DOHH2 (cell line): ENCODE data around the gene PRKCE.

Experiments
- H3F3A ChIP-seq: fragments of 200-600 bp; sonication (generic), shearing (Covaris generic); 2 replicates; pipeline ENCODE4 v1.6.0; 2016; ENCODE audit warnings: antibody characterized with exemption, mild to moderate bottlenecking; ENCODE audit not compliant: control insufficient read depth, insufficient read depth
- H3K27ac ChIP-seq: fragments of 200-600 bp; sonication (generic); 2 replicates; pipeline ENCODE4 v1.5.1; 2014; ENCODE audit warnings: low read depth, mild to moderate bottlenecking, low read length, moderate library complexity
- H3K27me3 ChIP-seq: fragments of 200-600 bp; sonication (generic); 2 replicates; pipeline ENCODE4 v1.6.1; 2014; ENCODE audit warnings: mild to moderate bottlenecking, low read length, mixed read lengths; ENCODE audit not compliant: control insufficient read depth
- H3K36me3 ChIP-seq: fragments of 200-600 bp; sonication (generic); 2 replicates; pipeline ENCODE4 v1.6.1; 2014; ENCODE audit warnings: mild to moderate bottlenecking, low read length, moderate library complexity, mixed read lengths; ENCODE audit not compliant: control insufficient read depth
- H3K4me1 ChIP-seq: fragments of 200-600 bp; sonication (generic); 2 replicates; pipeline ENCODE4 v1.6.1; 2014; ENCODE audit warnings: mild to moderate bottlenecking, low read length, mixed read lengths; ENCODE audit not compliant: control insufficient read depth
- H3K4me2 ChIP-seq: fragments of 200-600 bp; sonication (generic); 2 replicates; pipeline ENCODE4 v1.6.0; 2014; ENCODE audit warnings: mild to moderate bottlenecking, low read length, moderate library complexity
- H3K4me3 ChIP-seq: fragments of 200-600 bp; sonication (generic); 2 replicates; pipeline ENCODE4 v1.5.1; 2014; ENCODE audit warnings: mild to moderate bottlenecking, low read length, mixed read lengths
- H3K79me2 ChIP-seq: fragments of 200-600 bp; sonication (generic); 2 replicates; pipeline ENCODE4 v1.6.1; 2014; ENCODE audit warnings: mild to moderate bottlenecking, low read length, mixed read lengths; ENCODE audit not compliant: control insufficient read depth
- H3K9me2 ChIP-seq: fragments of 200-600 bp; sonication (generic); replicated peaks from 2 replicates; pipeline ENCODE4 v1.6.1; 2014; ENCODE audit warnings: mild to moderate bottlenecking, low read length, mixed read lengths; ENCODE audit not compliant: control insufficient read depth
- H3K9me3 ChIP-seq: fragments of 200-600 bp; sonication (generic); 2 replicates; pipeline ENCODE4 v1.6.1; 2014; ENCODE audit warnings: antibody characterized with exemption, low read length, mixed read lengths; ENCODE audit not compliant: control insufficient read depth, insufficient read depth
- H4K20me1 ChIP-seq: fragments of 200-600 bp; sonication (generic); 2 replicates; pipeline ENCODE4 v1.6.0; 2014; ENCODE audit warnings: low read depth, mild to moderate bottlenecking, antibody characterized with exemption, low read length, moderate library complexity; ENCODE audit not compliant: control insufficient read depth, insufficient read depth
- EZH2phosphoT487 ChIP-seq: fragments of 200-600 bp; sonication (generic); IDR thresholded peaks from 2 replicates; pipeline ENCODE4 v1.6.1; 2017; ENCODE audit warnings: borderline replicate concordance, mild to moderate bottlenecking, antibody characterized with exemption, low read length, moderate library complexity, mixed read lengths
- TF ChIP-seq, protein P1 (sequence below): fragments of 200-600 bp; sonication (generic); IDR thresholded peaks from one replicate; pipeline ENCODE4 v1.5.1; 2014; ENCODE audit warnings: antibody characterized with exemption, mild to moderate bottlenecking, low read depth, low read length; ENCODE audit not compliant: poor library complexity, severe bottlenecking

The PRKCE gene

GRCh38 chr2:45981384-45981930 lies 330.0 kb downstream of the PRKCE start:
- Histone ChIP-seq H3F3A (no peaks in the 10 kb centered on the region), H3K36me3 (no peaks in the 10 kb centered on the region), H3K9me3 (no peaks in the 10 kb centered on the region), H4K20me1 (no peaks in the 10 kb centered on the region), H3K9me2 (no peaks in the 10 kb centered on the region), H3K27ac (no peak overlapping the region), H3K4me3 (no peak overlapping the region), H3K4me2 (no peak overlapping the region), H3K27me3 (no peaks in the 10 kb centered on the region), H3K79me2 (no peaks in the 10 kb centered on the region), H3K4me1 (no peaks in the 10 kb centered on the region)
- TF ChIP-seq EZH2phosphoT487: no peak
- TF ChIP-seq, protein P1, sequence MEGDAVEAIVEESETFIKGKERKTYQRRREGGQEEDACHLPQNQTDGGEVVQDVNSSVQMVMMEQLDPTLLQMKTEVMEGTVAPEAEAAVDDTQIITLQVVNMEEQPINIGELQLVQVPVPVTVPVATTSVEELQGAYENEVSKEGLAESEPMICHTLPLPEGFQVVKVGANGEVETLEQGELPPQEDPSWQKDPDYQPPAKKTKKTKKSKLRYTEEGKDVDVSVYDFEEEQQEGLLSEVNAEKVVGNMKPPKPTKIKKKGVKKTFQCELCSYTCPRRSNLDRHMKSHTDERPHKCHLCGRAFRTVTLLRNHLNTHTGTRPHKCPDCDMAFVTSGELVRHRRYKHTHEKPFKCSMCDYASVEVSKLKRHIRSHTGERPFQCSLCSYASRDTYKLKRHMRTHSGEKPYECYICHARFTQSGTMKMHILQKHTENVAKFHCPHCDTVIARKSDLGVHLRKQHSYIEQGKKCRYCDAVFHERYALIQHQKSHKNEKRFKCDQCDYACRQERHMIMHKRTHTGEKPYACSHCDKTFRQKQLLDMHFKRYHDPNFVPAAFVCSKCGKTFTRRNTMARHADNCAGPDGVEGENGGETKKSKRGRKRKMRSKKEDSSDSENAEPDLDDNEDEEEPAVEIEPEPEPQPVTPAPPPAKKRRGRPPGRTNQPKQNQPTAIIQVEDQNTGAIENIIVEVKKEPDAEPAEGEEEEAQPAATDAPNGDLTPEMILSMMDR: no peak

GRCh38 chr2:45982096-45982495 lies 330.6 kb downstream of the PRKCE start:
- Histone ChIP-seq H3K4me3 (no peak overlapping the region), H3K4me1 (no peaks in the 10 kb centered on the region), H4K20me1 (no peaks in the 10 kb centered on the region), H3K4me2 (no peak overlapping the region), H3K9me2 (no peaks in the 10 kb centered on the region), H3K79me2 (no peaks in the 10 kb centered on the region), H3K27me3 (no peaks in the 10 kb centered on the region), H3K9me3 (no peaks in the 10 kb centered on the region), H3K36me3 (no peaks in the 10 kb centered on the region), H3F3A (no peaks in the 10 kb centered on the region), H3K27ac (no peak overlapping the region)
- TF ChIP-seq EZH2phosphoT487: no peak
- TF ChIP-seq, protein P1: no peak

DNA sequence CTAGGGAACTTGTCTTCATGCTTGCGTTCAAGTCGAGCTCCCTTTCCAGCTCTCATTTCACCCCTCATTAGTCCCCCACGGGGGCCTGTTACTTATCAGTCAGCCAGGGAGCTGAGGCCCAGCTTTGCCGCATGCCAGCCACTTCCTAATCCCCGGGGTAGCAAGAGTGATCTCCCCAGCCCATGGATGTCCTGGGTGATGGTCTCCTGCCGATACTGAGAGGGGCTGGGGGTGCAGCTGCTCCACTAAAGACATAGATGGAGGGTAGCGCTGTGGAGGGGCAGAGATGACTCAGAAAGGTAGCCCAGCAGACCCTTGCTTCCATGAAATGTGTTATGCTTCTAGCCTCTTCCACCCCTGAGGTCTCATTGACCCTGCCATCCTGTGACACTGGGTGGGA lies 331.7 kb downstream of the PRKCE start:
- Histone ChIP-seq H3K4me3 (no peak overlapping the region), H3K36me3 (no peaks in the 10 kb centered on the region), H3K4me2 (no peak overlapping the region), H3K27me3 (no peaks in the 10 kb centered on the region), H3K79me2 (no peaks in the 10 kb centered on the region), H3K9me3 (no peaks in the 10 kb centered on the region), H3K27ac (no peak overlapping the region), H3K9me2 (no peaks in the 10 kb centered on the region), H4K20me1 (no peaks in the 10 kb centered on the region), H3K4me1 (no peaks in the 10 kb centered on the region), H3F3A (no peaks in the 10 kb centered on the region)
- TF ChIP-seq, protein P1: no peak
- TF ChIP-seq EZH2phosphoT487: no peak
